ENCODE results near the gene CEP78.

Gene CEP78

DNA sequence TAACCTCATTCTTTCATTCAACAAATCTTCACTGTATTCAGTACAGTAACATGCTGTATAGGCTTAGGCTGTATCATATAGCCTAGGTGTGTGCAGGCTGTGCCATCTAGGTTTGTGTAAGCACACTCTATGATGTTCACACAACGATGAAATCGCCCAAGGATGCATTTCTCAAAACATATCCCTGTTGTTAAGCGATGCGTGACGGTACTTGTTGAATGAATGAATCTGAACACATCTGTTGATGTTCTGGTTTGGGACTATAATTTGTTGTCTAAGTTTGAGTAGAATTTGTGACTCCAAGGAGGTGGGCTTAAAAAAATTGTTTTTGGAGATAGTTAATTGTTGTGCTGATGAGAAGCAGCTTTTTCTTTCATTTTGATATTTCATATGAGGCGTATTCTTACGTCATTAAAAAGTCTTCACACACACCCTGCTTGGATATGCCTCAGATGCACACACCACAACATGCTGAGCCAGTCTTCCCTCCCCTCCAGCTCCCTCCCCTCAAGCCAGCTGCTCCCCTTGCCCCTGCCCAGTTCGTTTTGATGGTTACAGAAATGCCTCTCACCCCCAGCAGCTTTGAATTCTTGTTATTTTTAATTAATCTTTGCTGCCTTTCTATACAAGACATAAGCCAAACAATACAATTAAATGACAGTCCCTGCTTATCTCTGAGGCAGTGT, 55.5 kb downstream of the CEP78 start:
- no peak for DNase-seq

GRCh38 chr9:78292026-78292425, 56.2 kb downstream of the CEP78 start:
- no peak for DNase-seq

DNA sequence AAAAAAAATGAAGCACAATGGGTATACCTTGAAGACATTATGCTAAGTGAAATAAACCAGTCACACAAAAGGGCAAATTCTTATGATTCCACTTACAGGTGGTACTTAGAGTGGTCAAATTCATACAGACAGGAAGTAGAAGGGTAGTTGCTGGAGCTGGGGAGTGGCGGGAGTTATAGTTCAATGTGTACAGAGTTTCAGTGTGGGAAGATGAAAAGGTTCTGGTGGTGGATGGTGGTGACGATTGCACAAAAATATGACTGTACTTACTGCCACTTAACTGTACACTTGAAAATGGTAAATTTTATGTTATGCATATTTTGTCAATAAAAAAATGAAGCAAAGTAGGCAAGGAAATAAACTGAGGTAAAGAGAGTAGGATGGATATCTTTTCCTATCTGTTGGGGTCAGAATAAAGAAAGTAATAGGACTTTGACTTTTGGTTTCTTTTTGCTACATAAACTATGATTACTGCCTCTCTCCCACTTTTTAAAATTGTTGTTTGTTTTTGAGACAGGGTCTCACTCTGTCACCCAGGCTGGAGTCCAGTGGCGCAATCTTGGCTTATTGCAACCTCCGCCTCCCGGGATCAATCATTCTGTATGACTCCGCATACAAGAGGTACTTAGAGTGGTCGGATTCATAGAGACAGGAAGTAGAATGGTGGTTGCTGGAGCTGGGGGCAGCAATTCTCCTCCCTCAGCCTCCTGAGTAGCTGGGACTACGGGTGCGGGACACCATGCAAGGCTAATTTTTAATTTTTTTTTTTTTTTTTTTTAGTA, 57.0 kb downstream of the CEP78 start:
- no peak for DNase-seq

DNA sequence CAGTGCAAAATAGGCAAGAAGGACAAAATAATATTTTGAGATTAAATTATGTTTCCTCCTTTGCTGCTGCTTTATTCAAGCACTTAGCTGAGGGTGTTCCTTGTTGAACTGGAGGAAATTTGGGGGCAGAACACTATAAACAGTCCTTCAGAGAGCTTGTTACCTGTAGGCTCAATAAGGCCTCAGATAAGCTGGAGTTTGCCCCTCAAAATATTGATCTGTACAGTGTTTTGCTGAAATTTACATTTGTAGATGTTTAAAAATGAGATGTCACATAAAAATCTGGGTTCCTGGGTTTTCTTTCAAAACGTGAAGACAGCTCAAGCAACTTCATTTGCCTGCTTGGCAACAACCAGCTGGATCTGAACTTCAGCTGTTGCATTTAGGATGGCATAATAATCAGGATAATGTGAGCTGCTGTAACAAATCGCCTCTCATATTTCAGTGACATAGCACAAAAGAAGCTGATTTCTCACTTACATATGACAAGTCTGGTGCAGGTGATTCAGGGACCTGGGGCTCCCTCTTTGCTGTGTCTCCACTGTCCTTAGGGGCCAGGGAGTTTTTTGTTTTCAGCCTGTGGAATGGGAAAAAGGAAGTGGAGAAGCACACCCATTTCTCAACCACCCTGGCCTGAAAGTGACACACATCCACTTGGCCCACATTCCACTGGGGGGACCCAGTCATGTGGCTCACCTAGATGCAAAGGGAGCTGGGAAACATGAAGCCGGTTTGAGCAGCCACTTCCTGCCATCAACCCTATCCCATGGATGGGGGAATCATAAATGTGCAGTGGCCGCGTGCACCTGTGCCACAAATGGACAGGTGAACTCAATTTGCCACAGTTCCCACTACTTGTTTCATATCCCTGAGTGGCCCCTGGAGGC, 58.7 kb downstream of the CEP78 start:
- DNase-seq, result no peak

DNA sequence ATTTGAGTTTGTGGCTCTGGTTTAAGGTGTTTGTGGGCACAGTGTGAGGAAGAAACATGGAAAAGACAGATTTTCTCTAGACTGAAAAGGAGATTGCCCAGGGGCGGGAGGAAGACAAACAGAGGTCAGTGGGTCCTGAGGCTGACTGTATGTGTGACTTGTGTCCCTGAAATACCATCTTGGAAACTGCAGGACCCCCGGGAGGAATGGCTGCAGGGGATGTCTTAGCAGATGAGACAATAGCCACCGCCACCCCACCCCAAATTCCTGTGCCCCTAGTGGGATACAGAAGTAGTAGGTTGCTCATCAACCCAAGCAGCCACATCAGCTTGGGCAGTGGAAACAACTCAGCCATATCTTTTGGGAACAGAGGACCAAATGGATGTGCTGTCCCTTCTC, 59.3 kb downstream of the CEP78 start:
- DNase-seq, result no peak

DNA sequence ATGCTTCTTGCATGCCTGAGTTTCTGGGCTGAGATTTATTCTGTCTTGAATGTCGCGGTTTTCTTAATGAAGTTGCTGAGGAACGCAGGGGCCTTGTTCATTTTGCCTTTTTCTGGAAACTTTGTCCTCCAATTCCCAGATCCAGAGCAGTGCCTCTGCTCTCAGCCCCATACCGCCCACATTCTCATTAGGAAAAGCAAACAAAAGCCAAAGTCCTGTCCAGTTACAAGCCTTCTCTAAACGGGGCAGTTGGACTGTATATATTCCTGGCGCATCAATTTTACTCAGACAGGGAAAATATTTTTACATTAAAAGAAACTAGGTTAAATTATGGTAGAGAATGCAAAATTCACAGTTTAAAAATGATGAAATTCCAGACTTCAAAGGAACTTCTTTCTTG, 59.9 kb downstream of the CEP78 start:
- no peak for DNase-seq

- DNase-seq, result peak; percentile 46
Measured at GRCh38 chr9:78296201-78296892, 60.5 kb downstream of the CEP78 start.

- peak; percentile 96 for DNase-seq
Measured at GRCh38 chr9:78296893-78297671, 61.2 kb downstream of the CEP78 start, which contains the start of gene PSAT1. PSAT1 (plus strand) TSS chr9:78297125; CDS start chr9:78297211, 86 bp downstream.

DNA sequence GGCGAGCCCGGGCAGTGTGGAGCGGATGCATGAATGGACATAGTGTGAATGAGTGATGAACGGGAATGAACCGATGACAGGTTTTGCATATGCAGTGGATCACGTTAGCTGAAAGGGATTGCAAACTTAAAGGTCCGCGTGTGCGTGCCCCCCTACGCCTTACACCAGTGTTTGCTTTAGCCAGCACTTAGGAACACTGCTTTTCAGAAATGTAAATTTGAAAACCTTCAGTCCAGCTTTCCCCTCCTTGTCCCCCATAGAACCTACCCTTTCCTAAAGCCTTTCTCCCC, 61.7 kb downstream of the CEP78 start:
- DNase-seq, result no peak

DNA sequence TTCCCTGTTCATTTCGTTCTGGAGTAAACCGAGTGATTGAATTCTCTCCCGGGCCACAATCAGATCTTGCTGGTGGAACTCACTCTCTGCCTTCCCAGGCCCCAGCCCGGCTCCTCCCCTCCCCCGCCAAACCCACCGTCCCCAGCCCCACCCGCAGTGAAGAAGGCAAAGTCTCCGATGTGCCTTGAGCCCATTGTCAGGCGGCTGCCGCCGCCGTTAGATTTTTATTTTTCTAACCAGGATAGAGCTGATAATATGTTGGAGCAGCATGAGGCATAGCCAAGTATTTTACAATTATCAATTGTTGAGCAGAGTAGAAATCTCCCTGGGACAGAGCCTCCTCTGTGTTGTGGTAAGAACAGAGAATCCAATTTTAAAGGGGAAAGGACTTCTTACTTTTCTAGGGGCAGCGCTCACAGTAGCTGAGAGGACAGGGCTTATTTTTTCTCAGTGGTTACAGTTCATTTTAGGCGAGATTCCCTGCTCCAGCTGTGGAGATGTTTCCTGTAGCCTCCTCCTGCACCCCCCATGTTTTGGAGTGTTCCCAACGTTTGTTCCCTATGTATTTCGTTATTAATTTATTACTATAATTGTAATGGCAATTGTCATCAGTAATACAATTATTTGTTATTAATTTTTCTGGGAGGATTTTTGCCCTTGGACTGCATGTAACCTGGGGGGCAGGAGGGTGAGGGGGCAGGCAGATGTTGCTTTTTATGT, 62.3 kb downstream of the CEP78 start:
- DNase-seq, result no peak

DNA sequence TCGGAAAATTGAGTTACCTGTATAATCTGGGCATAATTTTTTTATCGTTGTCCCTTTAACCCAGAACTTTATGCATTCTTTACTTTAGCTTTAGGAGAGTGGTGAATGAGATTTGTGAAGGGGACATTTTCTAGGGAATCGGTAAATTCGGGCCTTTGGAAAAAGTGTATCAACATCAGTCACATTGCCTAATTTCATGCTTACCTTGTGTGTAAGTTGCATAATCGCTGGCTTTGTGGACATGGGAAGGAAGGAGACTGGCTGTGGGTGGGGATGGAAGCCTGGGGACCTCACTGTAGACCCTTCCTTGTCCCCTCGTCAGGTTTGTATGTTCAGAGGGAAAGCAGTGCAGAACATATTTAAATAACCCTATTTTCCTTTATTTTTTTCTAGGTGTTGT, 64.3 kb downstream of the CEP78 start:
- DNase-seq, result no peak

DNA sequence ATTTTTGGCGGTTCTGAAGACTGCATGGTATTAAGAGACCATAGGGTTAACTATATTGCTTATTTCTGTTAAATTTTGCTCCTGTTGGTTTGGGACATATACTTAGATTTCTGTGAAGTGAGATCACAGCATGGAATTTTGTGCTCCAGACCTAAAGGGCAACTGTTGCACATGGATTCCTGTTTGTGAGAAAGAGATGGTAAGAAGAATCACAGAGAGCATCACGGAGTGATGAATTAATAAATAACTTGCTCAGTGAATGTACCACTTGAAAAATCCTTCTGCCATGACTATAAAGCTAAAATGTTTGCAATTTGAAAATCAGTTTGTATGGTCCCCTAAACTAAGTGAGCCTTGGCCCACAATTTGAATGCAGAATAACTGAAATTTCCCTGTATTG, 65.6 kb downstream of the CEP78 start:
- no peak for DNase-seq

DNA sequence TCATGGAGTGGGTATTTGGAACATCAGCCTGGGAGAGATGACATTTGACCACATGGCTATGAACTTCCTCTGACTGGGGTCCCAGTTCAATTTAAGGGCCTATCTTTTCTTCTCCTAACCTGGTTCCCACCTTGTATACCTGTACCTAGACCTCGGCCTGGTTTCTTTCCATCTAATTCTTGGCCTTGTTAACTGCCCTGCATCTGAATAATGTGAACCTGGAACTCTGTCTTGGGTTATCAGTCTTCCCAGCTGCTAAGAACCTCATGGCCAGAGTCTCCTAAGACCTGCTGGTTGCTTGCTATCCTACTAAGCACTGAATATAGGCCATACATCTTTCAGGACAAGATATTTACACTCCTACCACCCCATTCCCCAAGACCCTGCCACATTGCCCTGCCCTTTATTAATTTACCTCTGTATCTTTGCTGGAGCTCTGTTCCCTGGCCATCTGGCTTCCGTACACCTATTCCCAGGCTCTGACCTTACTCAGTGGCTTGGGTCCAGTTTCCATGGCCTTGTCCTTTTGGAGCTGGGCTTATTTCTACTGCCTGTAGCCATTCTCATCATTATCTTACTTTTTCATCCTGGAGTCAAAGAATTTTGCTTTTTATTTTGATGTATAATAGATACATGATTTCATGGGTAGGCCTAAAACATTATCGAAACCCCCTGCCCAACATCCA, 67.6 kb downstream of the CEP78 start:
- no peak for DNase-seq

DNA sequence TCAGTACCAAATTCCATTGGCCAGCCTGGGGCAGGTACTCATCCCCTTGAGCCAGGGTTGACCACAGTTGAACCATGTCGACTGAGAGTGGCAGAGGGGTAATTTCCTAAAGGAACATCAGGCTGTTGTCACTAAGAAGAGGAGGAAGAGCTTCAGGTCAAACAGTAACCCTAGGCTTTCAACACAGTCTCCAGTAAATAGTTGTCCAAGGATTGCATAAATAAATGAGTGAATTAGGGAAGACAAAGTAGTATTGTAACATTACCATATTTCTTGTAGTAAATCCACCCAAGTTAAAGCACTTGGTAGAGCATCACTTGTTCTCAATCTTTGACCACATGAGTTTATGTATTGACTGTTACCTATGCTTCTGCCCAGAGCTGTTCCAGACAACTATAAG, 68.5 kb downstream of the CEP78 start:
- DNase-seq, result no peak

- no peak for DNase-seq
Measured at GRCh38 chr9:78306222-78307076, 70.6 kb downstream of the CEP78 start.

- DNase-seq, result no peak
Measured at GRCh38 chr9:78307360-78307759, 71.5 kb downstream of the CEP78 start.

GRCh38 chr9:78309066-78309465, 73.2 kb downstream of the CEP78 start:
- DNase-seq, result no peak

- DNase-seq, result no peak
Measured at GRCh38 chr9:78311075-78311474, 75.2 kb downstream of the CEP78 start.

DNA sequence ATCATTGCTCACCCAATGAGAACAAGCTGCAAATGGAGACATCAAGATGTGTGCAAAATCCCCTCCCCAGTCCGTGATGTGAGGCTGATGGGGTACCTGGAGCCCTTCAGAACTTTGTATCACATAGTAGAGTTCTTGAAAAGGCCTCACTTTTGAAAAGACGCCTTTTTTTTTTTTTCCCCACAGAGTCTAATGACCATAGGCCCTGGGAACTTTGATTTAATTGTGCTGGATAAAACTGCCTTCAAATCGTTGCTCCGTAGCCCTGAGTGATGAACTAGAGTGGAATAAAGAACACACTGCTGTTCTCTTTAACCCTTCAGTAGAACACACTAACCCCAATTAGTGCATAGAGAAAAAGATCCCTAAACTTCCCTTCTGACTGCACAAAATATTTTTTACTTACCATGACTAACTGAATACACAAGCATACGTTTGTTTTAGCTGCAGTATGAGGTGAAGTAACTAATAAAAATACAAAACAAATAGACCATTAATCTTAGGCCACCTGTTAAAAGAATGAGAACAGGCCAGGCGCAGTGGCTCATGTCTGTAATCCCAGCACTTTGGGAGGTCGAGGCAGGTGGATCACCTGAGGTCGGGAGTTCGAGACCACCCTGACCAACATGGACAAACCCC, 76.1 kb downstream of the CEP78 start:
- DNase-seq, result no peak

Measured in NCI-H1105 (cell line).